GM23338 (cell line): ENCODE results near the gene WDR12. TPM values are rescaled to one million over a fixed set of nuclear protein-coding genes. Genes with fewer than 3 reads are reported as not detected.

ENCODE experiments used
- ATAC-seq: fragments of 200-7000 bp; cut with Tn5 transposase; 3 replicates; pipeline ENCODE4 v1.9.1; 2020
- DNase-seq: peaks from one replicate; pipeline ENCODE4 v3.0.0-alpha.2; 2015; ENCODE audit warnings: low spot score
- H2AFZ ChIP-seq: fragments of 200-600 bp; sonication (generic); 2 replicates; pipeline ENCODE4 v1.8.0; 2016; ENCODE audit warnings: antibody characterized with exemption, mild to moderate bottlenecking, moderate library complexity
- H3F3A ChIP-seq: fragments of 200-600 bp; sonication (generic); replicated peaks from 2 replicates; pipeline ENCODE4 v1.8.0; 2017; ENCODE audit warnings: antibody characterized with exemption, mixed run types, low read depth
- H3K27ac ChIP-seq: fragments of 200-600 bp; sonication (generic); 2 replicates; pipeline ENCODE4 v1.6.1; 2016; ENCODE audit warnings: low read depth
- H3K27me3 ChIP-seq: fragments of 200-600 bp; sonication (generic); 2 replicates; pipeline ENCODE4 v1.8.0; 2016; ENCODE audit warnings: mild to moderate bottlenecking, mixed run types, moderate library complexity; ENCODE audit not compliant: insufficient read depth
- H3K36me3 ChIP-seq: fragments of 200-600 bp; sonication (generic); 2 replicates; pipeline ENCODE4 v1.8.0; 2016; ENCODE audit warnings: mild to moderate bottlenecking; ENCODE audit not compliant: insufficient read depth
- H3K4me1 ChIP-seq: fragments of 200-600 bp; sonication (generic); 2 replicates; pipeline ENCODE4 v1.8.0; 2016; ENCODE audit warnings: mild to moderate bottlenecking, moderate library complexity; ENCODE audit not compliant: insufficient read depth
- H3K4me2 ChIP-seq: fragments of 200-600 bp; sonication (generic); 2 replicates; pipeline ENCODE4 v1.7.1; 2017; ENCODE audit warnings: mixed run types
- H3K4me3 ChIP-seq: fragments of 200-600 bp; sonication (generic); 2 replicates; pipeline ENCODE4 v1.6.1; 2016; ENCODE audit warnings: mixed run types
- H3K79me2 ChIP-seq: fragments of 200-600 bp; sonication (generic); replicated peaks from 2 replicates; pipeline ENCODE4 v1.8.0; 2017; ENCODE audit warnings: mild to moderate bottlenecking; ENCODE audit not compliant: insufficient read depth
- H3K9me2 ChIP-seq: fragments of 200-600 bp; sonication (generic); 2 replicates; pipeline ENCODE4 v1.8.0; 2017; ENCODE audit not compliant: insufficient read depth
- H4K20me1 ChIP-seq: fragments of 200-600 bp; sonication (generic); replicated peaks from 2 replicates; pipeline ENCODE4 v1.8.0; 2017; ENCODE audit warnings: mild to moderate bottlenecking; ENCODE audit not compliant: insufficient read depth
- H3K27ac Mint-ChIP-seq: 2 replicates; pipeline ENCODE4 v1.8.0; 2020; ENCODE audit warnings: inconsistent platforms, mild to moderate bottlenecking, moderate library complexity, mixed read lengths
- H3K27me3 Mint-ChIP-seq: 3 replicates; pipeline ENCODE4 v1.8.0; 2022; ENCODE audit warnings: low read depth, mild to moderate bottlenecking, moderate library complexity, mixed read lengths, inconsistent platforms; ENCODE audit not compliant: insufficient read depth, poor library complexity
- H3K36me3 Mint-ChIP-seq: 3 replicates; pipeline ENCODE4 v1.8.0; 2021; ENCODE audit warnings: low read depth, mild to moderate bottlenecking, inconsistent platforms, moderate library complexity, mixed read lengths
- H3K4me1 Mint-ChIP-seq: 3 replicates; pipeline ENCODE4 v1.8.0; 2020; ENCODE audit warnings: mild to moderate bottlenecking, inconsistent platforms, mixed read lengths
- H3K4me3 Mint-ChIP-seq: 3 replicates; pipeline ENCODE4 v1.8.0; 2021; ENCODE audit warnings: moderate library complexity, mild to moderate bottlenecking, inconsistent platforms, mixed read lengths
- H3K9me3 Mint-ChIP-seq: 3 replicates; pipeline ENCODE4 v1.8.0; 2020; ENCODE audit warnings: moderate library complexity, mild to moderate bottlenecking, inconsistent platforms, mixed read lengths
- ETS1 ChIP-seq: IDR thresholded peaks from 2 replicates; pipeline ENCODE4 v1.6.1; 2016; ENCODE audit warnings: antibody characterized with exemption
- NANOG ChIP-seq: IDR thresholded peaks from 2 replicates; pipeline ENCODE4 v1.6.1; 2016; ENCODE audit warnings: antibody characterized with exemption, borderline replicate concordance
- POLR2AphosphoS5 ChIP-seq: IDR thresholded peaks from 2 replicates; pipeline ENCODE4 v1.6.1; 2016; ENCODE audit warnings: antibody characterized with exemption, low read depth
- REST ChIP-seq: IDR thresholded peaks from one replicate; pipeline ENCODE4 v1.6.1; 2018; ENCODE audit warnings: antibody characterized with exemption; ENCODE audit not compliant: unreplicated experiment
- ZNF114 ChIP-seq: fragments of 250-450 bp; sonication (Bioruptor Pico); IDR thresholded peaks from 2 replicates; pipeline ENCODE4 v1.5.0; 2020; ENCODE audit warnings: mild to moderate bottlenecking, moderate library complexity
- ZNF331 ChIP-seq: fragments of 250-450 bp; sonication (Bioruptor Pico); IDR thresholded peaks from 2 replicates; pipeline ENCODE4 v1.5.0; 2020; ENCODE audit warnings: low read depth, mild to moderate bottlenecking, moderate library complexity
- ZNF462 ChIP-seq: fragments of 250-450 bp; sonication (Bioruptor Pico); IDR thresholded peaks from 2 replicates; pipeline ENCODE4 v1.5.0; 2020; ENCODE audit warnings: mild to moderate bottlenecking, moderate library complexity
- polyA plus RNA-seq: library from polyadenylated mRNA; unstranded; fragments of >200 nt; fragmentation: Nextera tagmentation; extraction: Ambion mirVana; gene quantifications from 2 replicates; pipeline ENCODE4 v1.2.1, GENCODE V29; 2016
- total RNA-seq: library from RNA; depleted of rRNA; stranded (reverse); fragments of >200 nt; shearing (Covaris generic); gene quantifications from 2 replicates; pipeline ENCODE4 v1.2.3, GENCODE V29; 2014

Gene WDR12
- total and polyA plus RNA-seq, 2 experiments from 2014 or later, result 98.1 to 240 TPM

- Histone ChIP-seq H2AFZ (no peak overlapping the region), H3F3A (no peaks in the 10 kb centered on the region), H3K79me2 (no peaks in the 10 kb centered on the region), H3K4me1 (no peaks in the 10 kb centered on the region), H3K4me2 (no peak overlapping the region), H4K20me1 (no peaks in the 10 kb centered on the region), H3K9me2 (0 out of 2 replicates have a peak, but pooled peaks cover 4% of the 10 kb centered on the region), H3K27ac (no peak overlapping the region), H3K36me3 (no peaks in the 10 kb centered on the region), H3K27me3 (no peaks in the 10 kb centered on the region), H3K4me3 (no peak overlapping the region)
- DNase-seq (no peak), ATAC-seq (no peak)
- 0 out of 3 replicates have a peak, but pooled peaks cover 5% of the 10 kb centered on the region for H3K9me3 Mint-ChIP-seq
- H3K36me3 Mint-ChIP-seq, result no peaks in the 10 kb centered on the region; the same call in 2 of the 3 replicates
- no peak overlapping the region for H3K27ac Mint-ChIP-seq
- TF ChIP-seq POLR2AphosphoS5 (no peak), ZNF462 (CRISPR knock-in tag) (no peak)
- no peaks in the 10 kb centered on the region for H3K27me3 Mint-ChIP-seq
- H3K4me3 Mint-ChIP-seq, result no peak overlapping the region
- no peaks in the 10 kb centered on the region; the same call in 2 of the 3 replicates for H3K4me1 Mint-ChIP-seq
These were observed 66.8 kb downstream of the WDR12 start for GRCh38 chr2:202844656-202845055.

- 0 out of 3 replicates have a peak, but pooled peaks cover 5% of the 10 kb centered on the region for H3K9me3 Mint-ChIP-seq
- no peak overlapping the region for H3K4me3 ChIP-seq
- 0 out of 2 replicates have a peak, but pooled peaks cover 4% of the 10 kb centered on the region for H3K9me2 ChIP-seq
- H3K4me1 Mint-ChIP-seq, result no peaks in the 10 kb centered on the region; the same call in 2 of the 3 replicates
- H4K20me1 ChIP-seq, result no peaks in the 10 kb centered on the region
- H2AFZ ChIP-seq, result no peak overlapping the region
- no peaks in the 10 kb centered on the region for H3K79me2 ChIP-seq
- ATAC-seq (no peak), DNase-seq (no peak)
- no peak overlapping the region for H3K4me2 ChIP-seq
- H3F3A ChIP-seq, result no peaks in the 10 kb centered on the region
- H3K27ac Mint-ChIP-seq, result no peak overlapping the region
- peaks cover 4% of the 10 kb centered on the region for H3K27me3 Mint-ChIP-seq
- H3K27ac ChIP-seq, result no peak overlapping the region
- no peak overlapping the region for H3K4me3 Mint-ChIP-seq
- H3K4me1 ChIP-seq, result no peaks in the 10 kb centered on the region
- H3K27me3 ChIP-seq, result no peaks in the 10 kb centered on the region
- no peaks in the 10 kb centered on the region; the same call in 2 of the 3 replicates for H3K36me3 Mint-ChIP-seq
- no peaks in the 10 kb centered on the region for H3K36me3 ChIP-seq
- TF ChIP-seq ZNF114 (CRISPR knock-in tag) (no peak), REST (no peak), ZNF331 (CRISPR knock-in tag) (no peak), NANOG (no peak), ETS1 (no peak)
These were observed 68.8 kb downstream of the WDR12 start for GRCh38 chr2:202842690-202843089.
